ENCODE measurements around the gene TBPL2. TPM values are rescaled to one million over a fixed set of nuclear protein-coding genes. Genes with fewer than 3 reads are reported as not detected.
A peak's percentile ranks its signal among the peaks of the same experiment; 100 is the strongest.
"Not testable (repeated sequence)": the region's sequence is repeated elsewhere in the genome, so short reads cannot be mapped to it uniquely, and the experiment has no call there.

Gene TBPL2
- total RNA-seq, 2 donors from 2014 or later, result not detected

DNA sequence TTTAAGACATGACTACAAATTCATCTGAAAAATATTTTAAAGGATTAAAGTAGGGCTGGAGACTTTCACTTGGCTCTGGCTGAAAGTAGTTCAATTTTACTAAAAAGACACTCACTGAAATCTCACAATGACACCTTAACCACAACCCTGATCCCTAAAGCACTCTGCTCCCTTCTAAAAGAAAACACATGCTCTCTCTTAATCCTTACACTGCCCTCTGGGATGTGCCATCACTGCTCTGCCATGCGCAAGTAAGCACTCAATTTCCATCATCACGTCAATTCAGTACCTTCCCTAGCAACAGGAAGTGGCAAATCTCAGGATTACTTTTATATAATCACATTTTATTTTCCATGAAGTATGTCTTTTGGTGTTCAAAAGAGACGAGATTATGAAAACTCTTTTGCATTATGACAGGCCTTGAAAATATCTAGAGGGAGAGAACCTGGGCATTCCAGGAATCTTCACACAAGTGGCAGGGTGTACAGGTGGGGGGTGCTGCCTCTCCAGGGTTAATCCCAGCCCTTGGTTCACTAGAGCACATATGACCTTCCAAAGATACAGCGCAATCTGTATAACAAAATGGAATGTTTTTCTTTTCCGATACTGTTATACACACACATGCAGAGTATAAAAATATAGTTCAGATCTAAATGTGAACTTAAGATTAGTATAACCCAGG is 36.1 kb downstream of the TBPL2 start:
- H3K27ac Mint-ChIP-seq, result peak overlapping the region; percentile 68
- H3K9me3 Mint-ChIP-seq, result no peaks in the 10 kb centered on the region

GRCh38 chr14:55401751-55402150 is 38.7 kb downstream of the TBPL2 start:
- Mint-ChIP-seq H3K9me3 (no peaks in the 10 kb centered on the region), H3K27ac (no peak overlapping the region), H3K4me1 (peaks cover 28% of the 10 kb centered on the region)

More for the DNA sequence above, 36.1 kb downstream of the TBPL2 start:
- Mint-ChIP-seq H3K4me1 (peaks cover 31% of the 10 kb centered on the region), H3K4me3 (peak overlapping the region; percentile 19), H3K36me3 (ENCODE audit: low read depth) (peaks cover 6% of the 10 kb centered on the region), H3K27me3 (no peaks in the 10 kb centered on the region)
- ATAC-seq (replicated peaks), result peak; percentile 82

DNA sequence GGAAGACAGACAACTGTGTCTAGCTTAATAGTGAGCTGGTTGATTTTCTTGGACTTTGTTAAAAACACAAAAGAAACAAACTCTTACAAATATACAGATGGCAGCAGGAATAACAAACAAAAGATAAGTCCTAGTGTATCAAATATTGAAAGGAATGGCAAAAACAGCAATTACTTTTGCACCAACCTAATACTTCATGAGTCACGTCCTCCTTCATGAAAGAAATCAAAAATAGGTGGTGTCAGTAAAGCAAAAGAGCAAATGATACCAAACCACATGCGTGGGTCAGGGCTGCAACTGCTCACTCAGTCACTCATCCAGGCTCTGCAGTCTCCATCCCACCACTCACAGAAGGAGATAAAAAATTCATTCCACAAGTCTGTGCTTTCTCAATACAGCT is 40.6 kb downstream of the TBPL2 start:
- Mint-ChIP-seq H3K9me3 (no peaks in the 10 kb centered on the region), H3K27me3 (no peaks in the 10 kb centered on the region), H3K27ac (no peak overlapping the region), H3K4me3 (no peak overlapping the region), H3K4me1 (peaks cover 28% of the 10 kb centered on the region), H3K36me3 (ENCODE audit: low read depth) (peaks cover 29% of the 10 kb centered on the region)
- peak; percentile 71 for ATAC-seq (replicated peaks)

More at GRCh38 chr14:55401751-55402150, 38.7 kb downstream of the TBPL2 start:
- Mint-ChIP-seq H3K4me3 (no peak overlapping the region), H3K27me3 (no peaks in the 10 kb centered on the region), H3K36me3 (ENCODE audit: low read depth) (peaks cover 12% of the 10 kb centered on the region)
- ATAC-seq (replicated peaks), result no peak

GRCh38 chr14:55399183-55399582 is 41.2 kb downstream of the TBPL2 start:
- Mint-ChIP-seq H3K4me1 (peaks cover 23% of the 10 kb centered on the region), H3K27ac (no peak overlapping the region), H3K27me3 (no peaks in the 10 kb centered on the region), H3K36me3 (ENCODE audit: low read depth) (peaks cover 35% of the 10 kb centered on the region), H3K9me3 (no peaks in the 10 kb centered on the region), H3K4me3 (peak overlapping the region; percentile 25)
- ATAC-seq (replicated peaks), result no peak

DNA sequence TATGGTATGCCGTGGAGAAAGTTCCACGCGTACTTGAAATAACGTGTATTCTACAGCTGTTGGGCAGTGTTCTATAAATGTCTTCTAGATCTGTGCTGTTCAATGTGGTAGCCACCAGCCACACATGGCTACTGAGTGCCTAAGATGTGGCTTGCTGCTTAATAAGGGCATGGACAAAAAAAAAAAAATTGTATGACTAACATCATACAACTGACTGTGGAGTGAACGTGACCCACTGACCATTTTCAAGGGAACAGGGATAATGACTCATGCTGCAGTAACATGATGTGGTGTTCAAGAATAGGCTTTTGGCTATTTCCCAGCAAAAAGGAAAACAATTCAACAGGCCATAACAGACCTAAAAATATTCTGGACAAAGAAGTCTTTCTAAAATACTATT is 41.7 kb downstream of the TBPL2 start:
- Mint-ChIP-seq H3K36me3 (ENCODE audit: low read depth) (peaks cover 37% of the 10 kb centered on the region), H3K27me3 (no peaks in the 10 kb centered on the region), H3K4me1 (peaks cover 19% of the 10 kb centered on the region), H3K4me3 (peak overlapping the region; percentile 25), H3K27ac (no peak overlapping the region), H3K9me3 (no peaks in the 10 kb centered on the region)
- peak; percentile 90 for ATAC-seq (replicated peaks)

DNA sequence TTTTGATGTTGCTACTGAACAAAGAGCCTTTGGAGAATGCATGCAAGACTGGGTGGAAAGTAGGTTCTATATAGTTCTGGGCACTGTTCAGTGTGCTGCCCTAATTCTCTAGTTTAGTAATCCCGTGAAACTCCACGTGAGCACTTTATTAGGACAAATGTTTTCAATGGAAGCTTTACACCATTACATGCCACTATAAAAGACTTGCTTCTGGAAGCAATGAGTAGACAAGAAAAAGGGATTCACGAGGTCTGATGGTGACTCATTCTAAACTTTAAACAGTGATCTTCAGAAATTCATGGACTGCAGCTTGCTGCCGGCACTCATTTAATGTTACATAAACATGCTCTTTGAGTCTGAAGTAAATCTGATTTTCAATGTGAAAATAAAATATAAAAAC is 51.1 kb downstream of the TBPL2 start:
- no peaks in the 10 kb centered on the region for H3K27me3 Mint-ChIP-seq
- peaks cover 62% of the 10 kb centered on the region for H3K36me3 Mint-ChIP-seq (ENCODE audit: low read depth)
- H3K4me3 Mint-ChIP-seq, result no peak overlapping the region
- peaks cover 32% of the 10 kb centered on the region for H3K4me1 Mint-ChIP-seq
- no peak for ATAC-seq (replicated peaks)
- H3K9me3 Mint-ChIP-seq, result no peaks in the 10 kb centered on the region
- peak overlapping the region; percentile 60 for H3K27ac Mint-ChIP-seq

GRCh38 chr14:55388160-55388559 is 52.3 kb downstream of the TBPL2 start:
- Mint-ChIP-seq H3K9me3 (no peaks in the 10 kb centered on the region), H3K27me3 (no peaks in the 10 kb centered on the region), H3K4me3 (peak overlapping the region; percentile 81), H3K36me3 (ENCODE audit: low read depth) (peaks cover 70% of the 10 kb centered on the region), H3K27ac (peak overlapping the region; percentile 60), H3K4me1 (peaks cover 36% of the 10 kb centered on the region)
- peak; percentile 65 for ATAC-seq (replicated peaks)

- Mint-ChIP-seq H3K27me3 (no peaks in the 10 kb centered on the region), H3K27ac (peak overlapping the region; percentile 96), H3K9me3 (no peaks in the 10 kb centered on the region), H3K36me3 (ENCODE audit: low read depth) (peaks cover 78% of the 10 kb centered on the region), H3K4me3 (peak overlapping the region; percentile 81), H3K4me1 (peaks cover 36% of the 10 kb centered on the region)
- ATAC-seq (replicated peaks), result no peak
These were observed 53.3 kb downstream of the TBPL2 start for GRCh38 chr14:55387121-55387520.

- Mint-ChIP-seq H3K36me3 (ENCODE audit: low read depth) (peaks cover 86% of the 10 kb centered on the region), H3K9me3 (no peaks in the 10 kb centered on the region), H3K4me3 (peak overlapping the region; percentile 81), H3K27ac (peak overlapping the region; percentile 96), H3K4me1 (peaks cover 36% of the 10 kb centered on the region), H3K27me3 (no peaks in the 10 kb centered on the region)
- peak; percentile 80 for ATAC-seq (replicated peaks)
These were observed 54.2 kb downstream of the TBPL2 start for GRCh38 chr14:55386037-55386808.

GRCh38 chr14:55384536-55384935 is 55.9 kb downstream of the TBPL2 start:
- peaks cover 87% of the 10 kb centered on the region for H3K36me3 Mint-ChIP-seq (ENCODE audit: low read depth)
- H3K27me3 Mint-ChIP-seq, result no peaks in the 10 kb centered on the region
- H3K4me1 Mint-ChIP-seq, result peaks cover 32% of the 10 kb centered on the region
- H3K4me3 Mint-ChIP-seq, result no peak overlapping the region
- H3K27ac Mint-ChIP-seq, result peak overlapping the region; percentile 81
- no peaks in the 10 kb centered on the region for H3K9me3 Mint-ChIP-seq
- no peak for ATAC-seq (replicated peaks)

DNA sequence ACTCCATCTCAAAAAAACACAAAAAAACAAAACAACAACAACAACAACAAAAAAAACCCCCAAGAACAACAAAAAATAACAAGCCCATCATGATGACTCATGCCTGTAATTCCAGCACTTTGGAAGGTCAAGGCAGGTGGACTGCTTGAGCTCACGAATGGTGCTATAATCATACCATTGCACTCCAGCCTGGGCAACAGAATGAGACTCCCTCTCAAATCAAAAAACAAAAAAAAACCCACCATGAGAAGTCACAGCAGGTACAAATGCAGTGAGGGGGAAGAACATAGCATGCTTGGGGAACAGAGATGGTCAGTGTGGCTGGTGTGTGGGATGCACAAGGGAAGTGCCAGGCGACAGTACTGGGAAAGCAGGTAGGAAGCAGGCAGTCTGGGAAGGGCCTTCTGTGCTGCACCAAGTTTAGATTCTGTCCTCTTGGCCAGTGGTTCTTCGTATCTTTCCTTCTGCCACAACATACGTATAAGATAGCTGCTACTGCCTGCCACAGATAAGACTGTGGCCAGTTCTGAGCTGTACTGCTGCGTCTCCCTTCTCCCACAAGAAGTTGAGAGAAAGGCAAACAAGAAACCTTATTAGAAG is 56.8 kb downstream of the TBPL2 start:
- H3K36me3 Mint-ChIP-seq (ENCODE audit: low read depth), result peaks cover 84% of the 10 kb centered on the region
- H3K27ac Mint-ChIP-seq, result peak overlapping the region; percentile 81
- no peak overlapping the region for H3K4me3 Mint-ChIP-seq
- H3K9me3 Mint-ChIP-seq, result no peaks in the 10 kb centered on the region
- ATAC-seq (replicated peaks), result no peak
- no peaks in the 10 kb centered on the region for H3K27me3 Mint-ChIP-seq
- peaks cover 32% of the 10 kb centered on the region for H3K4me1 Mint-ChIP-seq

- not testable (repeated sequence) for ATAC-seq (replicated peaks); H3K27me3 Mint-ChIP-seq; H3K4me3 Mint-ChIP-seq; H3K9me3 Mint-ChIP-seq
- peak overlapping the region; percentile 81 for H3K27ac Mint-ChIP-seq
- peaks cover 29% of the 10 kb centered on the region for H3K4me1 Mint-ChIP-seq
- H3K36me3 Mint-ChIP-seq (ENCODE audit: low read depth), result peaks cover 85% of the 10 kb centered on the region
These were observed 57.4 kb downstream of the TBPL2 start for GRCh38 chr14:55383056-55383466.

DNA sequence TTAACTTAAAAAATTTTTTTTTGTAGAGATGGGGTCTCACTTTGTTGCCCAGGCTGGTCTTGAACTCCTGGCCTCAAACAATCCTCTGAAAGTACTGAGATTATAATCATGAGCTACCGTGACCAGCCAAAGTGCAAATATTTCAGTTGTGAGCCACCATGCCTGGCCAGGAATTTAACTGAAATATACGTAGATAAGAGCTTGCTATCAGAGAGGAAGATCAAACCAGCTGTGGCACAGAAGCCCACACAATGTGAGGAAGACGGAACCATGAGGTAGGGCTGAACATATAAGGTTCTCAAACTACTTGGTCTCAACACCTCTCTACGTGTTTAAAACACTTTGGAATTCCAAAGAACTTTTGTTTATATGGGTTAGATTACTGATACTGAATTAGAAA is 57.9 kb downstream of the TBPL2 start:
- Mint-ChIP-seq H3K9me3 (no peaks in the 10 kb centered on the region), H3K4me1 (peaks cover 26% of the 10 kb centered on the region), H3K36me3 (ENCODE audit: low read depth) (peaks cover 88% of the 10 kb centered on the region), H3K4me3 (no peak overlapping the region), H3K27me3 (no peaks in the 10 kb centered on the region), H3K27ac (no peak overlapping the region)
- ATAC-seq (replicated peaks), result no peak

- peaks cover 17% of the 10 kb centered on the region for H3K4me1 Mint-ChIP-seq
- peaks cover 89% of the 10 kb centered on the region for H3K36me3 Mint-ChIP-seq (ENCODE audit: low read depth)
- ATAC-seq (replicated peaks), result peak; percentile 23
- H3K27ac Mint-ChIP-seq, result peak overlapping the region; percentile 68
- H3K9me3 Mint-ChIP-seq, result no peaks in the 10 kb centered on the region
- no peaks in the 10 kb centered on the region for H3K27me3 Mint-ChIP-seq
- H3K4me3 Mint-ChIP-seq, result no peak overlapping the region
These were observed 58.9 kb downstream of the TBPL2 start for GRCh38 chr14:55381561-55381960.

DNA sequence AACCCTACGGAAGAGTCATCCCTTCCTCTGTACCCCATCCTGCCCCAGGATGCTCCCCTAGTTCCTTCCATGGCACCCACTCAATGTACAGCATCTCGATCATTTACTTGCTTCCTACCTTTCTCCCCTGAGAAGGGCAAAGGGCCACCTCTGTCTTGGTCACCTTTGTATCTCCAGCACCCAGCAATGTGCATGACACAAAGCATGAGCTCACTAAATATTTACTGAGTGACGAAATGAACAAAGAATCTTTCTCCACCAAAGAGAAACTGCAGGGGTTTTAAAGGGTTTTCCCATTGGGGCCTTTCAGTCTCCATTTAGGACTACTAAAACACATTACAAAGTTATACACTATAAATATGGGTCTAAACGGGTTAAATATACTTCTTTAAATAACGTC is 59.4 kb downstream of the TBPL2 start:
- Mint-ChIP-seq H3K4me1 (peaks cover 17% of the 10 kb centered on the region), H3K4me3 (no peak overlapping the region), H3K27ac (peak overlapping the region; percentile 68), H3K36me3 (ENCODE audit: low read depth) (peaks cover 91% of the 10 kb centered on the region), H3K9me3 (no peaks in the 10 kb centered on the region), H3K27me3 (no peaks in the 10 kb centered on the region)
- no peak for ATAC-seq (replicated peaks)
